Body of pancreas (tissue), 4 donors: Measurements from ENCODE around the gene B3GAT1. TPM values are rescaled to one million over a fixed set of nuclear protein-coding genes. Genes with fewer than 3 reads are reported as not detected.

Experiments
- ATAC-seq: fragments of 150-250 bp; one replicate; pipeline ENCODE4 v1.9.1; 2016
- DNase-seq, 4 donors: peaks; one replicate each; pipeline ENCODE4 v3.0.0-alpha.2; 2019
- H3K27ac ChIP-seq, 4 donors: fragments of 200-600 bp; sonication (generic); 1 replicate in 3 of 4; 2 replicates in 1 of 4; pipeline versions ENCODE4 v1.5.1 to v1.6.1; 2016 to 2019; ENCODE audit warnings: mild to moderate bottlenecking in 1 of 4, mixed read lengths in 1 of 4, moderate library complexity in 1 of 4
- H3K27me3 ChIP-seq, 2 donors: fragments of 200-600 bp; sonication (generic); one replicate each; pipeline ENCODE4 v1.6.0; 2016; ENCODE audit warnings: mild to moderate bottlenecking in 1 of 2
- H3K36me3 ChIP-seq, 2 donors: fragments of 200-600 bp; sonication (generic); replicated peaks in 1 of 2; 2 replicates each; pipeline ENCODE4 v1.5.1; 2016; ENCODE audit warnings: low read depth in 2 of 2; ENCODE audit not compliant: insufficient read depth in 1 of 2
- H3K4me1 ChIP-seq: fragments of 200-600 bp; sonication (generic); one replicate; pipeline ENCODE4 v1.6.0; 2016
- H3K4me3 ChIP-seq, 2 donors: fragments of 200-600 bp; sonication (generic); 1 replicate in 1 of 2; 2 replicates in 1 of 2; pipeline ENCODE4 v1.5.1; 2016 to 2019
- H3K9me3 ChIP-seq, 3 donors: fragments of 200-600 bp; sonication (generic); 1 replicate in 2 of 3; 2 replicates in 1 of 3; pipeline ENCODE4 v1.5.1; 2016
- POLR2A ChIP-seq, 3 donors: fragments of 450-650 bp; IDR thresholded peaks; one replicate each; pipeline ENCODE4 v1.6.1; 2016; ENCODE audit warnings: antibody characterized with exemption in 3 of 3, mild to moderate bottlenecking in 2 of 3
- WGBS, 2 donors: methylation state at CpG; one replicate each; pipeline ENCODE4 v1.1.5; 2017; 5-methylcytosine and 5-hydroxymethylcytosine counted together
- intact Hi-C: fragments of 100-400 bp; cut with DNase I; formaldehyde crosslinking; loops from one replicate; pipeline ENCODE4 v1.15.1; 2023
- total RNA-seq, 2 donors: library from RNA; depleted of rRNA; stranded (reverse); fragments of >200 nt; gene quantifications; one replicate each; pipeline ENCODE4 v1.1.0, GENCODE V29; 2016
- TF ChIP-seq, protein P1 (sequence below), 7 experiments: fragments of 450-650 bp in 4 of 7; fragments of 200-600 bp in 3 of 7; sonication (generic) in 3 of 7; IDR thresholded peaks; one replicate each; pipeline ENCODE4 v1.5.1; 2016 to 2019; ENCODE audit warnings: antibody characterized with exemption in 7 of 7

Gene B3GAT1
- total RNA-seq, 2 donors from 2014 or later: under 0.01 TPM; not detected in 1

- Histone ChIP-seq H3K4me1 (peaks cover 7% of the 10 kb centered on the region), H3K27ac (no peak overlapping the region), H3K4me3 (no peak overlapping the region), H3K27me3 (no peaks in the 10 kb centered on the region), H3K9me3 (no peaks in the 10 kb centered on the region), H3K36me3 (no peaks in the 10 kb centered on the region)
- DNase-seq: no peak
- 40 to 44% methylated on average over 12 of the region's 12 CpGs for WGBS, 2 donors
- ATAC-seq: no peak
- TF ChIP-seq, protein P1, sequence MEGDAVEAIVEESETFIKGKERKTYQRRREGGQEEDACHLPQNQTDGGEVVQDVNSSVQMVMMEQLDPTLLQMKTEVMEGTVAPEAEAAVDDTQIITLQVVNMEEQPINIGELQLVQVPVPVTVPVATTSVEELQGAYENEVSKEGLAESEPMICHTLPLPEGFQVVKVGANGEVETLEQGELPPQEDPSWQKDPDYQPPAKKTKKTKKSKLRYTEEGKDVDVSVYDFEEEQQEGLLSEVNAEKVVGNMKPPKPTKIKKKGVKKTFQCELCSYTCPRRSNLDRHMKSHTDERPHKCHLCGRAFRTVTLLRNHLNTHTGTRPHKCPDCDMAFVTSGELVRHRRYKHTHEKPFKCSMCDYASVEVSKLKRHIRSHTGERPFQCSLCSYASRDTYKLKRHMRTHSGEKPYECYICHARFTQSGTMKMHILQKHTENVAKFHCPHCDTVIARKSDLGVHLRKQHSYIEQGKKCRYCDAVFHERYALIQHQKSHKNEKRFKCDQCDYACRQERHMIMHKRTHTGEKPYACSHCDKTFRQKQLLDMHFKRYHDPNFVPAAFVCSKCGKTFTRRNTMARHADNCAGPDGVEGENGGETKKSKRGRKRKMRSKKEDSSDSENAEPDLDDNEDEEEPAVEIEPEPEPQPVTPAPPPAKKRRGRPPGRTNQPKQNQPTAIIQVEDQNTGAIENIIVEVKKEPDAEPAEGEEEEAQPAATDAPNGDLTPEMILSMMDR (IDR thresholded peaks at IDR 0.05): no peak
- TF ChIP-seq POLR2A (IDR thresholded peaks at IDR 0.05): no peak
- intact Hi-C loops: no loop called here
Observed at GRCh38 chr11:134407321-134407828, 4.7 kb downstream of the B3GAT1 start.

DNA sequence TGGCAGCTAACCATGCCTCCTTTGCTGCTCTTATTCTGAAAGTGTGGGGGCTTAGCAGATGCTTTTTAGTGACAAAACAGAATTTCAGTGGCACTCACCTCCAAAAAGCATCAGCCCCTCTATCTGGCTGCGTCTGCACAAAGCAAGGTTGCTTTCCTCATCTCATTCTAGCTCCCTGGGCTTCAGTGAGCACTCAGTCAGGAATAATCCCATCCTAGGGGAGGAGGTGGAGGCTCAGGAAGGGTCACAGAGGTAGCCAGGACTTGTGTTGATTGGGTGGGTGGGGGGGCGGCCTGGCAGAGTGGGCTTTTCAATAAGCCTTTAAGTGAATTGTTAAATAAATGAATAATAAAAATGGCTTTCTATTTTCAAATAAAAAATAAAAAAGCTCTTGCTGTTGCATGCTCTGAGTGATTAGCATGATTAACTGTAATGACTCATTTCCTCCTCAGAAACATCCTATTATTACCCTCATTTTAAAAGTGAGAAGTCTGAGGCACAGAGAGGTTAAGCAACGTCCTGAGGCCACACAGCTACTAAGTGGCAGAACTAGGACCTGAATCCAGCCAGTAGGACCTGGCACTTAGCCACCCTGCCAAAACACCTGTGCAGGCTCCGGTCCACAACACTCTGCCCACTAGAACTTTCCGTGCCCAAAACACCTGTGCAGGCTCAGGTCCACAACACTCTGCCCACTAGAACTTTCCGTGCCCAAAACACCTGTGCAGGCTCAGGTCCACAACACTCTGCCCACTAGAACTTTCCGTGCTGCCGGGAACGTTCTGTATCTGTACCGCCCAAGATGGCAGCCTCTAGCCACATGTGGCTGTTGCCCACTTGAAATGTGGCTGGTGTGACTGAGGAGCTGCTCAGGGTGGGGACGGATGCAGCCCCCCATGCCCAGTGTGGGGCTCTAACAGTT is 5.5 kb downstream of the B3GAT1 start:
- Histone ChIP-seq H3K27me3 (no peaks in the 10 kb centered on the region), H3K4me1 (peaks cover 4% of the 10 kb centered on the region), H3K9me3 (no peaks in the 10 kb centered on the region), H3K27ac (no peak overlapping the region), H3K4me3 (no peak overlapping the region), H3K36me3 (no peaks in the 10 kb centered on the region)
- intact Hi-C loops: no loop called here
- TF ChIP-seq POLR2A (IDR thresholded peaks at IDR 0.05): no peak
- TF ChIP-seq, protein P1 (IDR thresholded peaks at IDR 0.05): no peak
- DNase-seq (no peak), ATAC-seq (no peak)
- WGBS, 2 donors: 27 to 45% methylated on average over 11 of the region's 11 CpGs

- intact Hi-C loops: no loop called here
- WGBS, 2 donors: 57 to 69% methylated on average over 9 of the region's 9 CpGs
- no peak for ATAC-seq
Observed at GRCh38 chr11:134405841-134406240, 6.2 kb downstream of the B3GAT1 start.

DNA sequence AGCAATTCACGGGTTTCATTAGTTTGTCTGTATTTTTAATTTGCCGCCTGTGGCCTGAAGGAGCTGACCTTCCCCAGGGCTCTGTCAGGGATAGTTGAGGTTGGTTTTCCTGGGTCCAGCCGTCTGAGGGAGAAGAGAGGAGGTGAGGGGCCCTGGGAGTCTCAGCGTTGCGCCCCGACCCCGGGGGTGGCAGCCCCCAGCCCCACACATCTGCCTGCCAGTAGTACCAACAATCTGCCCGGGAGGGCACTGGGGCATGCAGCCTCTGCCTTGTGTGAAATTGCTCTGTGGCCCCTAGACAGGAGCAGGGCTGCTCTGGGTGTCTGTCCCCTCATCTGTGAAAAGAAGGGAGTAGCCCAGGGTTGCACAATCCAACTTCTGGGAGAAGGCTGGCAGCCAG is 6.6 kb downstream of the B3GAT1 start:
- ATAC-seq: no peak
- H3K4me3 ChIP-seq: no peak overlapping the region
- 0 to 64% methylated on average over 1 to 8 of the region's 8 CpGs for WGBS, 2 donors
- no peak overlapping the region for H3K27ac ChIP-seq
- H3K4me1 ChIP-seq: no peaks in the 10 kb centered on the region
- no peaks in the 10 kb centered on the region for H3K36me3 ChIP-seq
- no peaks in the 10 kb centered on the region for H3K9me3 ChIP-seq
- intact Hi-C loops: no loop called here
- DNase-seq: no peak
- TF ChIP-seq POLR2A (IDR thresholded peaks at IDR 0.05): no peak
- TF ChIP-seq, protein P1 (IDR thresholded peaks at IDR 0.05): no peak
- no peaks in the 10 kb centered on the region for H3K27me3 ChIP-seq

More at GRCh38 chr11:134405841-134406240, 6.2 kb downstream of the B3GAT1 start:
- H3K27me3 ChIP-seq: no peaks in the 10 kb centered on the region
- no peaks in the 10 kb centered on the region for H3K9me3 ChIP-seq
- no peaks in the 10 kb centered on the region for H3K36me3 ChIP-seq
- no peak for DNase-seq
- H3K4me3 ChIP-seq: no peak overlapping the region
- H3K27ac ChIP-seq: no peak overlapping the region
- no peaks in the 10 kb centered on the region for H3K4me1 ChIP-seq
- TF ChIP-seq, protein P1 (IDR thresholded peaks at IDR 0.05): no peak
- no peak for TF ChIP-seq POLR2A (IDR thresholded peaks at IDR 0.05)
